Activated CD8-positive, alpha-beta memory T cell treated with anti-CD3 and anti-CD28 coated beads, Interleukin-2, amount 10 ng/mL, durations not matched to agents 7 days and 5 days (primary cell): ENCODE results near the gene PGM5. TPM values are rescaled to one million over a fixed set of nuclear protein-coding genes. Genes with fewer than 3 reads are reported as not detected.

Experiments
- ATAC-seq: fragments of 150-1000 bp; cut with Tn5 transposase; one replicate; pipeline ENCODE4 v1.10.0; 2021; ENCODE audit warnings: moderate library complexity
- CTCF ChIA-PET: fragments of 350-600 bp; sonication (Branson Sonifier 250); formaldehyde crosslinking; loops from one replicate; lab custom pipeline; 2021; ENCODE audit warnings: antibody characterized with exemption; lab: Charles Lee
- DNase-seq: peaks from one replicate; pipeline ENCODE4 v3.0.0-alpha.2; 2020
- H3K27ac Mint-ChIP-seq: one replicate; pipeline ENCODE4 v1.8.0; 2021; ENCODE audit warnings: mild to moderate bottlenecking, mixed read lengths
- H3K27me3 Mint-ChIP-seq: one replicate; pipeline ENCODE4 v1.8.0; 2021; ENCODE audit warnings: mixed read lengths
- H3K36me3 Mint-ChIP-seq: one replicate; pipeline ENCODE4 v1.8.0; 2021; ENCODE audit warnings: mild to moderate bottlenecking, mixed read lengths
- H3K4me1 Mint-ChIP-seq: one replicate; pipeline ENCODE4 v1.8.0; 2021; ENCODE audit warnings: mixed read lengths
- H3K4me3 Mint-ChIP-seq: one replicate; pipeline ENCODE4 v1.8.0; 2021; ENCODE audit warnings: mild to moderate bottlenecking, moderate library complexity, mixed read lengths
- H3K9me3 Mint-ChIP-seq: one replicate; pipeline ENCODE4 v1.8.0; 2022; ENCODE audit warnings: low read depth, mixed read lengths
- total RNA-seq, 2 experiments: library from RNA; stranded (reverse); gene quantifications; one replicate each; pipeline ENCODE4 v1.2.3, GENCODE V29; 2021

The PGM5 gene
- total RNA-seq, 2 experiments from 2014 or later = not detected

DNA sequence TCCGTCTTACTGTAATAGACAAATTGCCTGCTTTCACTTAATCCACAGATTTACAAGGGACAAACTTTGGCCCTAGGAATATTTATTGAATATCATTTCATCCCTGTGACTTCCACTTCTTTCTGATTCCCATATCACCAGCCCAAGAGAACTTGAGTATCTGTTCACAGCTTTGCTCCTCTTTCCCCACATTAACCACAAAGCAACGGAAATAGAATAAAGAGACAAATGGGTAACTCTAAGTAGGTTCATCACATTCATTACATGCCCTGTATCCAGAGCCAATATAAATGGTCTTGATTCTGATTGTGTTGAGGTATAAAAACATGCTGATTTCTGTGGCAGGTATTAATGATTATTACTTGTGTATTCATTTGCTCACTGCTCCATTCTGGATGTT is 142.4 kb downstream of the PGM5 start:
- Mint-ChIP-seq H3K4me1 (peaks cover 3% of the 10 kb centered on the region), H3K27ac (no peak overlapping the region), H3K9me3 (no peaks in the 10 kb centered on the region), H3K4me3 (no peak overlapping the region), H3K36me3 (no peaks in the 10 kb centered on the region), H3K27me3 (peaks cover 3% of the 10 kb centered on the region)
- ATAC-seq (no peak), DNase-seq (no peak)
- CTCF ChIA-PET = no interaction called here

DNA sequence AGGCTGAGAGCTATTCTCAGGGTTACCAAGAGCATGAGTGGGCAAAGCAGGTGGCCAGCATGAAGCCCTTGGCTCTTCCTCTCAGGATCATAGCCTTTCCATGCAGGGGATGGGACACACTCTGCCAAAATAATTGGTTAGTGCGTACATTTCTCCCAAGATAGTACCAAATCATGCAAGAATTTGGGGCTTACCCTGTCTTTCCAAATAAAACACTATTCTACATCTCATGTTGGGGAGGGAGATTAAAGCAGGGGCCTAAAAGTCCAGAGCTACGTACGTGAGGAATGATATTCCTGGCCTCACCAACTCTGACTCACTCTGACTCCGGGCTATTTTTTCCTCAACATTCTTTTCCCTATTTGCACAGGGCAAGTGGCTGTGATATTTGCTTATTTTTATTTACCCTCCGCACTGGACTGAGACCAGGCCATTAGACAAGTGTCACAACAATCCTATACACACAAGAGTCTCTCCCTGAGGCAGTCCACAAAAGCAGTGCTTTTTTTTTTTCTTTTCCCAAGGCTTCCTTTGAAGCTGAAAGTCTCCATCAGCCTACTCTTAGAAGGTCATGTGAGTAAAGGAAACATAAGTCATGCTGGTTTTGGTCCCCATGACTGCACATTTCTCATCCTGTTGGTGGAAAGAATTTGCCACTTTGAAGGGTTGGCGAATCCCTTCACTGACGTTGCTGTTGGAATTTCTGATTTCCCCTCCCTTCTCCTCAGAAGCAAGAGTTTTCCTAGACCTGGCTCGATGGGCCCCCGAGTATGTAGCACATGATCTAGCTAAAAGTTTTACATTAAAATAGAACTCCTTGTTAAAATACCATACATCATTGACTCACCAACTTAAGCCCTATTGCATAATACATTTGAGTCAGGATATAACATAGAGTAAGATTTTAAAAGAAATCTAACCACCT is 144.3 kb downstream of the PGM5 start:
- no peak for ATAC-seq
- no peak for DNase-seq

DNA sequence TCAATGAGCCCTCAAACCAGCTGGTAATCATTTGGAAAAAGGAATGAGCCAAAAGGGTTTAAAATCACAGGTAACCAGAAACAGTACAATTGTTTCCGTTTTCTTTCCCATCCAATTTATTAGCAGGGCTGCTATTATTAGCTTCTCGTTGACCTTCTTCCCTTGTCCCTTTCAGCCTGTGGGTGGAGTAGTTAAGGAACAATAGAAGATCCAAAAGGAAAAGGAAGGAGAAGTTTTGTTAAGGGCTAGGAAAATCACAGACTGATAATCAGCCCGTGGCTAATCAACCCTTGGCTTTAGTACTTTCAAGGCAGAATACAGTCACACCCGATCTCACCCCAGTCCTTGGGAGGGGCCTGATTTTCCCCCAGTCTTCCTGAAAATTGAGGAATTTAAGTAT is 145.9 kb downstream of the PGM5 start:
- H3K9me3 Mint-ChIP-seq = no peaks in the 10 kb centered on the region
- peaks cover 2% of the 10 kb centered on the region for H3K27me3 Mint-ChIP-seq
- peaks cover 3% of the 10 kb centered on the region for H3K4me1 Mint-ChIP-seq
- H3K36me3 Mint-ChIP-seq = no peaks in the 10 kb centered on the region
- H3K27ac Mint-ChIP-seq = no peak overlapping the region
- no peak overlapping the region for H3K4me3 Mint-ChIP-seq
- CTCF ChIA-PET = no interaction called here
- DNase-seq (no peak), ATAC-seq (no peak)

More for the DNA sequence above, 144.3 kb downstream of the PGM5 start:
- H3K36me3 Mint-ChIP-seq = no peaks in the 10 kb centered on the region
- H3K27me3 Mint-ChIP-seq = peaks cover 2% of the 10 kb centered on the region
- CTCF ChIA-PET = no interaction called here
- peaks cover 3% of the 10 kb centered on the region for H3K4me1 Mint-ChIP-seq
- no peaks in the 10 kb centered on the region for H3K9me3 Mint-ChIP-seq
- no peak overlapping the region for H3K4me3 Mint-ChIP-seq
- H3K27ac Mint-ChIP-seq = no peak overlapping the region

DNA sequence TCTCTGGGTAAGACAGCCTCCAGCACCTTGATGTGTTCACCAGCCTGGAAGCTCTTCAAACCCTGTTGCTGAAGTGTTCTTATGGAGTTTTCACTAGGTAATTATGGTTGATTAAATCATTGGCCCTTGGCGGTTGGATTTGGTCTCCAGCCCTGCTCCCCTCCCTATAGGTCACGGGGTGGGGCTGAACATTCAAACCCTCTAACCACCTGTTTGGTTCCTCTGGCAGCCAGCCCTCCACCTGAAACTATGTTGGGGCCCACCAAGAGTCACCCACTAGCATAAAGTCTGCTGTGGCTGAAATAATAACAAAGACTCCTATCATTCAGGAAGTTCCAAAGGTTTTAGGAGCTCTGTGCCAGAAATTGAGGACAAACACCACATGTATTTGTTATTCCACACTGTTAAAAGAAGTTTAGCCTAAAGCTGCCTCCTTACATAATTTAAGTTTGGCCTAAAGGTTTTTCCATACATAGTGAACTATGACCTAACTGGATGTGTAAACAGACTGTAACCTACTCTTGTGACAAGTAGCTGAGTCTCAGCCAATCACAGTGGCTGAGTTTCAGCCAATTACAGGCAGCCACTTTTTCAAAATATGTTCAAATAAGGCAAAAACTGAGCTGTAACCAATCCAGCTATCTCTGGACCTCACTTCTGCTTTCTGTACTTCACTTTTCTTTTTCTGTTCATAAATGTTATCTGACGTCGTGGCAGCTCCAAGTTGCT is 149.4 kb downstream of the PGM5 start:
- no peaks in the 10 kb centered on the region for H3K4me1 Mint-ChIP-seq
- CTCF ChIA-PET = no interaction called here

DNA sequence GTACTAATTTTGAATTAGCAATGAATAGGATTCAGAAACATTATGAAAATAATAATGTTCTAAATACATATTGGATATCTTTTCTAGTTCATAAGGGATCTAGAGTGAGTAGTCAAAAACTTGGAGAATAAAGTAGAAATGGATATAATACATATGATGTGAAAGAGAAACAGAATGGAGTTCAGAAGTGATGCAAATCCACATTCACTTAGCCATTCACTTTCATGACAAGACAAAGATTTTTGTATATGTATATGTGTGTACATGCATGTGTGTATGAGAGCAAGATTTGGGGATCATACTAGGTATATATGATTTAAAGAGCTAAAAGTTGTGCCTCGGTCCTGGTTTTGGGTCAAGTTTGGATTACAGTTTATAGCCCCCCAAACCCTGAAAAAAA is 150.1 kb downstream of the PGM5 start:
- CTCF ChIA-PET = no interaction called here
- Mint-ChIP-seq H3K4me1 (no peaks in the 10 kb centered on the region), H3K36me3 (no peaks in the 10 kb centered on the region), H3K4me3 (no peak overlapping the region), H3K9me3 (no peaks in the 10 kb centered on the region), H3K27ac (no peak overlapping the region), H3K27me3 (no peaks in the 10 kb centered on the region)
- no peak for ATAC-seq
- no peak for DNase-seq

More for the DNA sequence above, 149.4 kb downstream of the PGM5 start:
- DNase-seq (no peak), ATAC-seq (no peak)
- Mint-ChIP-seq H3K9me3 (no peaks in the 10 kb centered on the region), H3K4me3 (no peak overlapping the region), H3K27me3 (no peaks in the 10 kb centered on the region), H3K36me3 (no peaks in the 10 kb centered on the region), H3K27ac (no peak overlapping the region)

DNA sequence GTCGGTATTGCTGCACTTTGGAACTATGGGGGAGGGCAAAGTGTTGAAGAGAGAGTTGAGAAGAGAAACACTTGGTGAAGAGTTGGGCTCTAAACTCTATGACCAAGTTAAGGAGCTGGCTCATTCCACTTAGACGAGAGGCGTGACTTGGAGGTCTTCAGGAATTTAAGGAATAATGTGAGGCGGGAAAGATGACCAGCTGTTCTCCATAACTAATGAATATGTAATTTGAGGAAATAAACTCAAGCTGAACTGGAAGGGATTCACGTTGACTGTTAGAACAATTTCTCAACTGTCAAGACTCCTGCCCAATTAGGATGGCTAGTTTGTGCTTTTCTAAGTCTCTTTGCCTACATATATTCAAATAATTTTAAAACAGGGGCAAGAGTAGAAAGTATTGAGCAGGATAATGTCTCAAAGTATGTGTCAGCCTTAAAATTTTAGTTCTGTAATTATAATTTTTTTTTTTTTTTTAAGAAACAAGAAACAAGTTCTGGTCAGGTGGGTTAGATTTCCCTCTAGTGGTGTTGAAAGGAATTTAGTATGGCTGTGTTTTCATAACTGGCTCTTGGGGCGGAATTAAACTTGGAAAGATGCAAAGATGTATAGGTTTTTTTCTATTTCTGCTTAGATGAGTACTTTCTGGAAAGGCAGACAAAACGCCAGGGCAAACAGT is 150.9 kb downstream of the PGM5 start:
- CTCF ChIA-PET = interaction anchor here (1.1 kb wide), 1 partner anchor 13 kb away, joined by 3 read pairs; no protein-coding TSS in a partner anchor

GRCh38 chr9:68507806-68508145 is 151.4 kb downstream of the PGM5 start:
- no peak overlapping the region for H3K4me3 Mint-ChIP-seq
- CTCF ChIA-PET = interaction anchor here (1.1 kb wide), 1 partner anchor 13 kb away, joined by 3 read pairs; no protein-coding TSS in a partner anchor
- ATAC-seq (no peak), DNase-seq (no peak)
- H3K4me1 Mint-ChIP-seq = no peaks in the 10 kb centered on the region
- H3K27me3 Mint-ChIP-seq = no peaks in the 10 kb centered on the region
- H3K36me3 Mint-ChIP-seq = no peaks in the 10 kb centered on the region
- H3K9me3 Mint-ChIP-seq = no peaks in the 10 kb centered on the region
- no peak overlapping the region for H3K27ac Mint-ChIP-seq

More for the DNA sequence above, 150.9 kb downstream of the PGM5 start:
- no peak for DNase-seq
- no peak overlapping the region for H3K4me3 Mint-ChIP-seq
- no peaks in the 10 kb centered on the region for H3K27me3 Mint-ChIP-seq
- no peaks in the 10 kb centered on the region for H3K36me3 Mint-ChIP-seq
- ATAC-seq = no peak
- H3K27ac Mint-ChIP-seq = no peak overlapping the region
- H3K9me3 Mint-ChIP-seq = no peaks in the 10 kb centered on the region
- no peaks in the 10 kb centered on the region for H3K4me1 Mint-ChIP-seq

GRCh38 chr9:68508547-68508946 is 152.1 kb downstream of the PGM5 start:
- no peak overlapping the region for H3K4me3 Mint-ChIP-seq
- DNase-seq (no peak), ATAC-seq (no peak)
- no peaks in the 10 kb centered on the region for H3K4me1 Mint-ChIP-seq
- no peaks in the 10 kb centered on the region for H3K27me3 Mint-ChIP-seq
- H3K9me3 Mint-ChIP-seq = no peaks in the 10 kb centered on the region
- no peak overlapping the region for H3K27ac Mint-ChIP-seq
- H3K36me3 Mint-ChIP-seq = no peaks in the 10 kb centered on the region
- CTCF ChIA-PET = no interaction called here

DNA sequence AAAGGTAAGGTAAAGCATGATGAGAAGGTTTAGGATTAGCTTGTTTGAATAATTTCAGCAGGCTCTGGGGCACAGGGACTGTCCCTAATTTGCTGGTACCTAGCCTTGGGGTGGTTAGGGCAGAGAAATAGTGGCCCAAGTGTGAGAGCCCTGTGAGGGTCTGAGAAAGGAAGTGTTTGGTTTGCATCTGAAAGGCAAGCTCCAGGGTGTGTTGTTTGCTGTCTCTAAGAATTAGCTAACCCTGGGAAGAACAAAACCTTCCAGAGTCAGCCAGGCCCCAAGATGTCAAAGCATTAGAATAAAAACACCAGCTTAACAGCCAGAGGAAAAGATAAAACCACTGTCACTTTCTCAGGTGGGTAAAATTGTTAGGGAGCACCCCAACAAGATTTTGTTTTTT is 153.3 kb downstream of the PGM5 start:
- H3K4me1 Mint-ChIP-seq = no peaks in the 10 kb centered on the region
- CTCF ChIA-PET = no interaction called here
- no peak for ATAC-seq
- H3K36me3 Mint-ChIP-seq = no peaks in the 10 kb centered on the region
- H3K27me3 Mint-ChIP-seq = no peaks in the 10 kb centered on the region
- H3K9me3 Mint-ChIP-seq = no peaks in the 10 kb centered on the region
- H3K4me3 Mint-ChIP-seq = no peak overlapping the region
- no peak for DNase-seq
- H3K27ac Mint-ChIP-seq = no peak overlapping the region

DNA sequence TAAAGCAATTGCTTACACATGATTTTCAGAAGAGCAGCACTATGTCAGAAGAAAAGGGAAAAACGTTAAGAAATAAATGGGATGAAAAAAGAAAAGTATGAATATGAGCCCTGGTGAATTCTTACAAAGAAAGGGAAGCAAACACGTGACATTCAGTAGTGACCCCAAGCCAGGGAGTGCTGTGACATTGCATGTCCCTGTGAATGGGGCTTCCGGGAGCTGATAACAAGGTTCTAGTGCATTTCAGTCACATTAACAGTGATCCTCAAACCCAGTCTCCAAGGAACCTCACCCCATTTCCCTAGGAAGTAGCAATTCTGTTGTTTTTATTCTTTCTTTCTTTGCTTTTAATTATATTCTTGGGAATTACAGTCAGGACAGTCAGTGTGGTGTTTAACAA is 157.0 kb downstream of the PGM5 start:
- CTCF ChIA-PET = no interaction called here
- Mint-ChIP-seq H3K9me3 (no peaks in the 10 kb centered on the region), H3K4me3 (no peak overlapping the region), H3K27ac (no peak overlapping the region), H3K4me1 (no peaks in the 10 kb centered on the region), H3K36me3 (no peaks in the 10 kb centered on the region), H3K27me3 (peaks cover 6% of the 10 kb centered on the region)
- no peak for DNase-seq
- no peak for ATAC-seq

DNA sequence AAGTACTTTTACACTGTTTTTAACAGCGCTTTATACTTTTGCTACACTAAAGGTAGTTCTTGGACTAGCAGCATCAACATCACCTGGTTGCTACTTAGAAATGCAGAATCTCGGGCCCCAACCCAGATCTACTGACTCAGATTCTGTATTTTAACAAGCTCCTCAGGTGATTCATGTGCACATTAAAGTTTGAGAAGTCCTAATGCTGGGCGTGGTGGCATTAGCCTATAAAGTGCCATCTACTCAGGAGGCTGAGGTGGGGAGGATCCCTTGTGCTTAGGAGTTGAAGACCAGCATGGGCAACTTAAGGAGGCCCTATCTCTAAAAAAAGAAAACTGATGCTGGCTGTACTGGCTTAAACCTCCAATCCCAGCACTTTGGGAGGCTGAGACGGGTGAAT is 157.6 kb downstream of the PGM5 start:
- no peaks in the 10 kb centered on the region for H3K9me3 Mint-ChIP-seq
- H3K36me3 Mint-ChIP-seq = no peaks in the 10 kb centered on the region
- peaks cover 10% of the 10 kb centered on the region for H3K27me3 Mint-ChIP-seq
- no peak for ATAC-seq
- CTCF ChIA-PET = no interaction called here
- no peak overlapping the region for H3K27ac Mint-ChIP-seq
- no peak for DNase-seq
- no peaks in the 10 kb centered on the region for H3K4me1 Mint-ChIP-seq
- no peak overlapping the region for H3K4me3 Mint-ChIP-seq

DNA sequence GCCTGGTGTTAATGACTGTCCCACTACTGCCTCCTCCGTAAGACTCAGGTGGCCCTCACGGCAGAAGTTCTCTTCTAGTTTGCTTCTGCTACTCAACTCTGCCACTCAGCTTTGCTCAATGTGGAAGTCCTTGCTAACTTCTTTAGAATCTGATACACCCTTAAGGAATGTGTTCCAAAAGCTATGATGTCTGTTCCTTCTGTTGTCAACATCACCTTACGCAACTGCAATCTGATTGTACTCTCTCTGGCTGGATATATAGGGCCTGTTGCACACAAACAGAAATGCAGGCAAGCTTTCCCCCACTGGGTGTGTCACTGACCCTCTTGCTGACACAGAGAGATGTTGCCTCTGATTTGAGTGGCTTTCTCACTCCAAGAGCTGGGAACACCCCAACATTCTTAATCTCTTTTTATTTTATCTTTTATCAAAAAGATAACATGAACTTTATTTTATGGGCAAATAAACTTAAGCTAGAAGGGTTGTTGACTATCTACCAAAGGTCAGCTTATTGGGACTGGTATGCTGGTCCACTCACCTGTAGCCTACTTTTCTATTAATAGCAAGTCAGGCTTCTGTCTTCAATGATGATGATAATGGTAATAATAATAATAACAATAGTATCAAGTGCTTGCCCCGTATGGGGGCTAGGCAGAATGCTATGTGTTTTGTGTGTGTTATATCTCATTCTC is 159.1 kb downstream of the PGM5 start:
- no peaks in the 10 kb centered on the region for H3K9me3 Mint-ChIP-seq
- CTCF ChIA-PET = no interaction called here
- peaks cover 11% of the 10 kb centered on the region for H3K27me3 Mint-ChIP-seq
- no peak overlapping the region for H3K4me3 Mint-ChIP-seq
- no peaks in the 10 kb centered on the region for H3K36me3 Mint-ChIP-seq
- no peaks in the 10 kb centered on the region for H3K4me1 Mint-ChIP-seq
- ATAC-seq (no peak), DNase-seq (no peak)
- no peak overlapping the region for H3K27ac Mint-ChIP-seq

GRCh38 chr9:68522131-68522530 is 165.7 kb downstream of the PGM5 start:
- Mint-ChIP-seq H3K4me3 (no peak overlapping the region), H3K27me3 (peaks cover 14% of the 10 kb centered on the region), H3K36me3 (no peaks in the 10 kb centered on the region), H3K4me1 (no peaks in the 10 kb centered on the region), H3K27ac (no peak overlapping the region), H3K9me3 (no peaks in the 10 kb centered on the region)
- no peak for DNase-seq
- CTCF ChIA-PET = no interaction called here
- ATAC-seq = no peak
